Left lung (tissue), 10 donors: ENCODE results near the gene HRH4. TPM values are rescaled to one million over a fixed set of nuclear protein-coding genes. Genes with fewer than 3 reads are reported as not detected.

ENCODE experiments used
- ATAC-seq: fragments of 200-7000 bp; cut with Tn5 transposase; one replicate; pipeline ENCODE4 v1.9.1; 2020; ENCODE audit warnings: moderate library complexity
- DNase-seq, 4 donors: peaks; one replicate each; pipeline ENCODE4 v3.0.0-alpha.2; 2013 to 2020
- H3K27ac ChIP-seq, 2 donors: fragments of 200-600 bp; sonication (generic) in 1 of 2; one replicate each; pipeline versions ENCODE4 v1.5.0 to v1.8.0; 2020 to 2021
- H3K27me3 ChIP-seq, 2 donors: fragments of 200-600 bp; sonication (generic) in 1 of 2; one replicate each; pipeline versions ENCODE4 v1.5.0 to v1.8.0; 2020 to 2021
- H3K36me3 ChIP-seq, 2 donors: fragments of 200-600 bp; sonication (generic) in 1 of 2; one replicate each; pipeline versions ENCODE4 v1.5.0 to v1.8.0; 2020 to 2021
- H3K4me1 ChIP-seq, 2 donors: fragments of 200-600 bp; one replicate each; pipeline ENCODE4 v1.8.0; 2021
- H3K4me3 ChIP-seq, 2 donors: fragments of 200-600 bp; sonication (generic) in 1 of 2; one replicate each; pipeline versions ENCODE4 v1.5.0 to v1.8.0; 2020 to 2021; ENCODE audit warnings: mild to moderate bottlenecking in 1 of 2
- H3K9me3 ChIP-seq, 2 donors: fragments of 200-600 bp; sonication (generic) in 1 of 2; one replicate each; pipeline versions ENCODE4 v1.5.0 to v1.8.0; 2020 to 2021
- intact Hi-C, 2 donors: fragments of 100-400 bp; cut with DNase I; formaldehyde crosslinking; loops; one replicate each; pipeline versions ENCODE4 v1.11.2 to v1.14.2; 2022
- polyA plus RNA-seq, 6 donors: library from polyadenylated mRNA; unstranded; fragments of 120-200 nt; gene quantifications; one replicate each; pipeline ENCODE4 v1.2.1, GENCODE V29; 2013; ENCODE audit not compliant: insufficient read length in 6 of 6
- total RNA-seq, 2 donors: library from RNA; stranded (reverse); fragmentation: NEBNext Ultra II Directional; extraction: Animal tissue kit (Norgen Biotek cat#: 25700); gene quantifications; one replicate each; pipeline ENCODE4 v1.2.1, GENCODE V29; 2021
- TF ChIP-seq, protein P1 (sequence below), 2 donors: fragments of 200-600 bp; sonication (generic) in 1 of 2; IDR thresholded peaks; one replicate each; pipeline versions ENCODE4 v1.5.0 to v1.8.0; 2021; ENCODE audit warnings: antibody characterized with exemption in 2 of 2
- donor health status: DM: no; HTN: yes; CAD: no.
- donor health status: DM: no; HTN: no; CAD: no.

The HRH4 gene
- total and polyA plus RNA-seq, 8 donors: 0.06 to 7.5 (median 0.11) TPM; not detected in 2

DNA sequence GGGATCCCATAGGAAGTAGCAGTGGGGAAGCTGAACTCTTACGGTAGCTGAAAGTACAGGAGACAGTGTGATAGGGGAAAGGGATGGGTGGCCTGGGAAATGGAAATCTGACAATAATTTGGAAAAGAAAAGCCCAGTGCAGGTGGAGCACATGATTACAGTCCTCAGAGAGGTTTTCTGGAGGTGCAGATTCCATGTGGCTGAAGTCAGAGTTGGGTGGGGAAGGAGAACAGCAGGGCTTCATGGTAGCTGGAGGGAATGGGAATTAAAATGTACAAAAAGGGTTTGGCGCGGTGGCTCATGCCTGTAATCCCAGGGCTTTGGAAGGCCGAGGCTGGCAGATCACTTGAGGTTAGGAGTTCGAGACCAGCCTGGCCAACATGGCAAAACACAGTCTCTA, 12.2 kb downstream of the HRH4 start:
- ATAC-seq: no peak
- H3K27ac ChIP-seq: no peak overlapping the region
- no peaks in the 10 kb centered on the region for H3K27me3 ChIP-seq
- intact Hi-C loops: no loop called here
- H3K4me3 ChIP-seq: no peak overlapping the region
- no peaks in the 10 kb centered on the region for H3K36me3 ChIP-seq
- no peaks in the 10 kb centered on the region for H3K9me3 ChIP-seq
- TF ChIP-seq, protein P1, sequence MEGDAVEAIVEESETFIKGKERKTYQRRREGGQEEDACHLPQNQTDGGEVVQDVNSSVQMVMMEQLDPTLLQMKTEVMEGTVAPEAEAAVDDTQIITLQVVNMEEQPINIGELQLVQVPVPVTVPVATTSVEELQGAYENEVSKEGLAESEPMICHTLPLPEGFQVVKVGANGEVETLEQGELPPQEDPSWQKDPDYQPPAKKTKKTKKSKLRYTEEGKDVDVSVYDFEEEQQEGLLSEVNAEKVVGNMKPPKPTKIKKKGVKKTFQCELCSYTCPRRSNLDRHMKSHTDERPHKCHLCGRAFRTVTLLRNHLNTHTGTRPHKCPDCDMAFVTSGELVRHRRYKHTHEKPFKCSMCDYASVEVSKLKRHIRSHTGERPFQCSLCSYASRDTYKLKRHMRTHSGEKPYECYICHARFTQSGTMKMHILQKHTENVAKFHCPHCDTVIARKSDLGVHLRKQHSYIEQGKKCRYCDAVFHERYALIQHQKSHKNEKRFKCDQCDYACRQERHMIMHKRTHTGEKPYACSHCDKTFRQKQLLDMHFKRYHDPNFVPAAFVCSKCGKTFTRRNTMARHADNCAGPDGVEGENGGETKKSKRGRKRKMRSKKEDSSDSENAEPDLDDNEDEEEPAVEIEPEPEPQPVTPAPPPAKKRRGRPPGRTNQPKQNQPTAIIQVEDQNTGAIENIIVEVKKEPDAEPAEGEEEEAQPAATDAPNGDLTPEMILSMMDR (IDR thresholded peaks at IDR 0.05): no peak
- H3K4me1 ChIP-seq: no peaks in the 10 kb centered on the region
- no peak for DNase-seq

DNA sequence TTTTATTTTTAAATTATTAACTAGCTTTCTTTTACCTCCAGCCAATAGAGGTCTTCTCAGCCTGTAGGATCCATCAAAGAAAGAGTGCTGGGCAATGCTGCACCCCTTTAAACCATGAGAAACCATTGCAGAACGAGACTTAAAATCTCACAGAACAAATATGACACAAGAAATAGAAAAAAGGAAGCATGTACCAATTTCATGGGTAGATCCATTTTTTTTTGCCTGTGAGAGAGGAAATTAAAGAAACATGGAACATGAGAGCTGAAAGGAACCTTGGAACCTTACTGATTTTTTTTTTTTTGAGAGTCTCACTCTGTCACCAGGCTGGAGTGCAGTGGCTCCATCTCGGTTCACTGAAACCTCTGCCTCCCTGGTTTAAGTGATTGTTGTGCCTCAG, 14.0 kb downstream of the HRH4 start:
- intact Hi-C loops: no loop called here
- no peak overlapping the region for H3K27ac ChIP-seq
- no peaks in the 10 kb centered on the region for H3K9me3 ChIP-seq
- ATAC-seq (no peak), DNase-seq (no peak)
- no peaks in the 10 kb centered on the region for H3K4me1 ChIP-seq
- no peak overlapping the region for H3K4me3 ChIP-seq
- H3K36me3 ChIP-seq: no peaks in the 10 kb centered on the region
- H3K27me3 ChIP-seq: no peaks in the 10 kb centered on the region
- TF ChIP-seq, protein P1 (IDR thresholded peaks at IDR 0.05): no peak

DNA sequence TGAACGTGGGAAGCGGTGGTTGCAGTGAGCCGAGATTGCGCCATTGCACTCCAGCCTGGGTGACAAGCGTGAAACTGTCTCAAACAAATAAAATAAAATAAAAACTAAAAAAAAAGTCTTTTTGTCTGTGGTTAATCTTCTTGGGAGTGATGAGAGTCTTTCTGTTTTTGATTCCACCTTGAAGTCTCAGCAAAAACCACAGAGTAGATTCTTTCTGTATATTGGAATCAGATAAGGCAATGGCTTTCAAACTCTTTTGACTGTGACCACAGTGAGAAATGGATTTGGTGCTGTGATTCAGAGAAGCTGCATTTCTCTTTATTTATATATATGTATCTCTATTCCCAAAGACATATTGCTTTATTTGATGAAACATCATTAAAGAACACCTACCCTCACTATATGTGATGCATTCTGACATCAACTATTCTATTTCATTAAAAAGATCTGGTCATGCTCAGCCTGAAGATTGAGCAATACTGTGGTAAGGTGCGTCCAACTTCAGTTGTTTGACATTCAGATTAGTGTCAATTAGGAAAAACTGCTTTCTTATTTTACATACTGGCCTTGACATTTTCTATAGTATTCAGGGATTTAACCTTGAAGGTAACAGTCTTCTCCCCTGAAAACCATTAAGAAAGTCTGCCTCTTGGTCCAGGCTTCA, 15.6 kb downstream of the HRH4 start:
- Histone ChIP-seq H3K27me3 (no peaks in the 10 kb centered on the region), H3K4me1 (no peaks in the 10 kb centered on the region), H3K9me3 (no peaks in the 10 kb centered on the region), H3K27ac (no peak overlapping the region), H3K36me3 (no peaks in the 10 kb centered on the region), H3K4me3 (no peak overlapping the region)
- no peak for ATAC-seq
- TF ChIP-seq, protein P1 (IDR thresholded peaks at IDR 0.05): no peak
- intact Hi-C loops: no loop called here
- no peak for DNase-seq

DNA sequence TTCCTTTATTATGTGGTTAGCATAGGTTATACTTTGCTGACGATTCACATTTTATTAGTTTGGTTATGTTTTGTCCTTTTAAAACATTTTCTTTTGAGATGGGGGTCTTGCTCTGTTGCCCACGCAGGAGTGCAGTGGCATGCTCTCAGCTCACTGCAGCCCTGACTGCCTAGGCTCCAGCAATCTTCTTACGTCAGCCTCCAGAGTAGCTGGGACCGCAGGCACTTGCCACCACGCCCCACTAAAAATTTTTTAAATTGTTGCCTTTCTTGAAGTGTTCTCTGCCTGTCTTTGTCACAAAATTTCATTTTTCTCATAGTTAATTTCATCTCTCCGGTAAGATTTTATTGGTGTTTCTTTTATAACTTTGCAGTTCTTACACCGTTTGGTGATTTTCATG, 18.9 kb downstream of the HRH4 start:
- no peaks in the 10 kb centered on the region for H3K27me3 ChIP-seq
- H3K36me3 ChIP-seq: no peaks in the 10 kb centered on the region
- DNase-seq (no peak), ATAC-seq (peak; percentile 89)
- TF ChIP-seq, protein P1 (IDR thresholded peaks at IDR 0.05): no peak
- H3K27ac ChIP-seq: no peak overlapping the region
- no peaks in the 10 kb centered on the region for H3K4me1 ChIP-seq
- no peak overlapping the region for H3K4me3 ChIP-seq
- H3K9me3 ChIP-seq: no peaks in the 10 kb centered on the region
- intact Hi-C loops: no loop called here

DNA sequence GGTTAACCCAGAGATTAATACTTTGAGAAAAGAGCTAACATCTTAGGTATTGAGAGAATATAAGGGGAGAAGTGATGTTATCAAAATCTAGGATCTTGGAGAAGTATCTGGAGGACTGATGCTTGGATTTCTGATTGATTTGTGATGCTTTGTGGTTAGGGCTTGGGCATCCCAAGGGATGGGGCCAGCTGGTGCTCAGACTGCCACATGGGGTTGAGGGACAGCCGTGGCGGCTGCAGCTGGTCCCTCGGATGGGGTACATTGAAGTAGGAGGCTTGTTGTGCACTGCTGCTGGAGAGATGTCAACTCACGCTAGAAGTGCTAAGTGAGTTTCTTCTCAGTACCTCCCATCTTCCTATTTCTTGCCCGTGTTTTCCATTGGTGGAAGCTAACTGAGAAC, 22.4 kb downstream of the HRH4 start:
- no peaks in the 10 kb centered on the region for H3K9me3 ChIP-seq
- H3K27ac ChIP-seq: no peak overlapping the region
- H3K4me3 ChIP-seq: no peak overlapping the region
- H3K36me3 ChIP-seq: no peaks in the 10 kb centered on the region
- intact Hi-C loops: loop anchor here in 1 of 2 donors (10.0 kb wide), 1 partner anchor 128 kb away; no protein-coding TSS in a partner anchor
- ATAC-seq (no peak), DNase-seq (no peak)
- no peaks in the 10 kb centered on the region for H3K27me3 ChIP-seq
- TF ChIP-seq, protein P1 (IDR thresholded peaks at IDR 0.05): no peak
- no peaks in the 10 kb centered on the region for H3K4me1 ChIP-seq
